SKM-1 treated with dmso at 0.1 percent for 144 hours (cell line): ENCODE results near the gene GAB2.

Experiments
- DNase-seq: peaks from one replicate; lab custom pipeline; 2025; ENCODE audit not compliant: unreplicated experiment; lab: John Stamatoyannopoulos, UW

Gene GAB2

GRCh38 chr11:78344676-78345075 lies 72.9 kb downstream of the GAB2 start:
- DNase-seq = no peak

DNA sequence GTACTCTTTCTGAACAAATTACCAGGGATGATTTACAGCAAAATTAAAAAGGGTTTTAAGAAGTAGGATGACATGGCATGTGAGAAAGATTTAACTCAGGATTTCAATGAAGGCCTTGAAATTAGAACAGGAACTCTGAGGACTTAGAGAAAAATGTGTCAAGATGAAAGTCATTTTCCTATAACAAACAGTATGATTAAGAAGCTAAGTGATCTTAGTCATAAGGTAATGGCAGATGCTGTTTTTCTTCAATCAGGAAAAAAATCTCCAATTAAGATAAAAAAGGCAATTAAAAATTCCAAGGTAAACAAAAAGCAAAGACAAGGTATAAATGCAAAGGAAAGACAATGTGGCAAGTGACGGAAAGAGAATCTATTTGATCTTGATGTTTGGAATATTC lies 73.5 kb downstream of the GAB2 start:
- no peak for DNase-seq

GRCh38 chr11:78343303-78343702 lies 74.3 kb downstream of the GAB2 start:
- DNase-seq = no peak

- DNase-seq = no peak
Measured at GRCh38 chr11:78341841-78342240, 75.8 kb downstream of the GAB2 start.

- no peak for DNase-seq
Measured at GRCh38 chr11:78340530-78340929, 77.1 kb downstream of the GAB2 start.

DNA sequence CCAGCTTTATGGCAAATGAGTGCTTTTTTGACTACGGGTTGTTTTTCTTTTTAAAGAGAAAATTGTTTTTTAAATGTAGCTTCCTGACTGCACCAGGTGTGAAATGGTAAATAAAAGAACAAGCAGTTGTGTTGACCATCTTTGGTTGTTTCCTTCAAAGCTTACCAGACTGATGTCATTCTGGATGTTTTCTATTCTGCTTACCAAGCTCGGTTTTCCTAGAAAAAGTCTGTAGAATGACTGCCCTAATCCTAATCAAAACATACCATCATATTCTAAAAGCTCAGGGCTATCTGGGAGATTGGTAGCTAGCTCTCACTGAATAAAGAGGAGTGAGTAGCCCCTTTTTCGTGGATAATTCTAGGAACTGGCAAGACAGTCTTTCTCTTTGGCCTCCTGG lies 77.7 kb downstream of the GAB2 start:
- no peak for DNase-seq

GRCh38 chr11:78339483-78339882 lies 78.1 kb downstream of the GAB2 start:
- DNase-seq = no peak

GRCh38 chr11:78338702-78339101 lies 78.9 kb downstream of the GAB2 start:
- DNase-seq = no peak

GRCh38 chr11:78338138-78338537 lies 79.5 kb downstream of the GAB2 start:
- DNase-seq = no peak

DNA sequence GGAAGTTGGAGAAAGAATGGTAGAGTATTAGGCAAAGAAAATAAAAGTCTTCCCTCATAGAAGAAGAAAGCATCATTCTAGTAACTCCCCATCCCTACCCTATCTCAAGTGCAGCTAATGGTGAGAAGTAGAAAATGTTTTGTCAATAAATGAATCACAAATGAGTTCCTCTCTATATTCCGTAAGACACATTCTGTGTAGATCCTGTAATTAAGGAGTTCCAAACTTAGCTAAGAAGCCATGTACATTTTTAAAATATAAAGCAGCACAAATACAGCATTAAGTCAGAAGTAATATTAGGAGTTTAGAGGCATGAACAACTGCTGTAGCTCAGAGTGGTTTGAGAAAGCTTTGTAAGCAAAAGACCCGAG lies 80.1 kb downstream of the GAB2 start:
- no peak for DNase-seq

DNA sequence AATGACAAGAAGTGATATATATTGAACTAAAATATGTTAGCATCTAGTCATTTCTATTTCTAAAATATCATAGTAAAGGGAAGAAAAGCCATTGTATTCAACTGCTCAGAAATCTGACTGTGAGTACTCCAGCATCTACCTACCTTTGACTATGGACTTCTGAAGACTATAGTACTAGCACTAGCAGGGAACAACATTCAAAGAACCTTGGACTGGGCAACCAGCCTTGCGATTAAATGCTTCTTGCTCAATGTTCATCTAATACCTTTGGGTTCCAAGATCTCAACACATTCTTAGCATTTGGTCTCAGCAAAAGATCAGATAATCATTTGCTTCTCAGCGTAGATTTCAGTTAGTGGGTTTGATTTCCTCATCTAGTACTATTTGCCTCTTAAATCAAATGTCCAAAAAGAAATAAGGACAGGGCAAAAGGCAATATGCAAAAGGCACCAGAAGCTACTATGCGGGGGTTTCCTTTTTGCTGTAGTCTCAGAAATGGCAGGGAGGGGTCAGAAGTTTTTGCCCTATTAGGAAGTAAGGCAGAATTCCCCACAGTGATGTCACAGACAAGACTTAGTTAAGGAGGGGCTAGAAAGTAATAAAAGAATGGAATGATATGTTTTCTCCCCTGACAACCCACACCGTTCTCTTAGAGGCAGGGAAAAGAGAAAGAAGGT lies 80.6 kb downstream of the GAB2 start:
- DNase-seq = no peak

DNA sequence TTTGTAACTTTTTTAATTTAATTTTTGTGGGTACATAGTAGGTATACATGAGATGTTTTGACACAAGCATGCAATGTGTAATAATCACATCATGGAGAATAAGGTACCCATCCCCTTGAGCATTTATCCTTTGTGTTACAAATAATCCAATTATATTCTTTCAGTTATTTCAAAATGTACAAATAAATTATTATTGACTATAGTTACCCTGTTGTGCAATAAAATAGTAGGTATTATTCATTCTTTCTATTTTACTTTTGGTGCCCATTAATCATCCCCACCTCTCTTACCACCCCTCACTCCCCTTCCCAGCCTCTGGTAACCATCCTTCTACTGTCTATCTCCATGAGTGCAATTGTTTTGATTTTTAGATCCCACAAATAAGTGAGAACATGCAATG lies 83.5 kb downstream of the GAB2 start:
- no peak for DNase-seq

GRCh38 chr11:78332872-78333271 lies 84.7 kb downstream of the GAB2 start:
- DNase-seq = no peak

- DNase-seq = no peak
Measured at GRCh38 chr11:78332174-78332866, 85.3 kb downstream of the GAB2 start.

- DNase-seq = no peak
Measured at GRCh38 chr11:78331711-78332110, 85.9 kb downstream of the GAB2 start.

GRCh38 chr11:78330361-78330760 lies 87.3 kb downstream of the GAB2 start:
- DNase-seq = no peak

DNA sequence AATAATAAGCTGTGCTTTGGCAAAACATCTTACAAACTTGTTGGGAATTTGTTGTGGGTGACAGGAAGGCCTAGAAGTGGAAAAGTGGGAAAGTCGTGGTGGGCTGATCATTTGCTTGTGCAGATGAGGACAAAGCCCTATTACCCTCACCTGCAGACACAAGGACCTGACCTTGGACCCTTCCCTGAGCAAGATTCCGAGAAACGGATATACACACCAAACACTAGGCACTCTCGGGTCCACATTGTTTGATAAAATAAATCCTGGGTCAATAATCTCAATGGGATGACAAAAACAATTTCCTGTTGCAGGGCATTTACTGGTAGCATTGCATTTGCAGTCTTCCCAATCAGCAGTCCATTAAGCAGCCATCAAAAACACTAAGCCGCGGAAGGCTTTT lies 89.7 kb downstream of the GAB2 start:
- DNase-seq = no peak

DNA sequence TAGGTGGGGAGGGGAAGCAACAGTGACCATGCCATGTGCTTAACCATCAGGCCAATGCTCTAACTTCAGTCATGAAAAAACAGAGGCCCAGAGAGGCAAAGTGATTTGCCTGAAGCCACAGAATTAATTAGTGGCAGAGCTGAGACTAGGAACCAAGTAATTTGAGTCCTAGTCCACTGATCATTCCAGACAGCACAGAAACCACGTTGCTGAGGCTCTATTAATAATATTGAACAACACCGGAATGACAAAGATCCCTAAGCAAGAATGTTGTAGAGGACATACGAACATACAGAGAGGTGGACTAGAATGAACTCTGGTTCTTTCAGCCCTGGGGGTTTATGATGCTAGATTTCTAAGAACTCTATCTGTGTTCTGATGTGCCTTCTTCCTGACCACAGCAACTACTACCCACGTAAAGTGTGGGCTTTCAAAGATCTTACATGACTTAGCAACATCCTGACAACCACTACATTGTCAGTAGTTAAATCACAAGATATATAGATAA lies 92.3 kb downstream of the GAB2 start:
- DNase-seq = no peak

GRCh38 chr11:78323363-78323762 lies 94.3 kb downstream of the GAB2 start:
- DNase-seq = no peak

- DNase-seq = no peak
Measured at GRCh38 chr11:78319453-78319955, 98.1 kb downstream of the GAB2 start.

DNA sequence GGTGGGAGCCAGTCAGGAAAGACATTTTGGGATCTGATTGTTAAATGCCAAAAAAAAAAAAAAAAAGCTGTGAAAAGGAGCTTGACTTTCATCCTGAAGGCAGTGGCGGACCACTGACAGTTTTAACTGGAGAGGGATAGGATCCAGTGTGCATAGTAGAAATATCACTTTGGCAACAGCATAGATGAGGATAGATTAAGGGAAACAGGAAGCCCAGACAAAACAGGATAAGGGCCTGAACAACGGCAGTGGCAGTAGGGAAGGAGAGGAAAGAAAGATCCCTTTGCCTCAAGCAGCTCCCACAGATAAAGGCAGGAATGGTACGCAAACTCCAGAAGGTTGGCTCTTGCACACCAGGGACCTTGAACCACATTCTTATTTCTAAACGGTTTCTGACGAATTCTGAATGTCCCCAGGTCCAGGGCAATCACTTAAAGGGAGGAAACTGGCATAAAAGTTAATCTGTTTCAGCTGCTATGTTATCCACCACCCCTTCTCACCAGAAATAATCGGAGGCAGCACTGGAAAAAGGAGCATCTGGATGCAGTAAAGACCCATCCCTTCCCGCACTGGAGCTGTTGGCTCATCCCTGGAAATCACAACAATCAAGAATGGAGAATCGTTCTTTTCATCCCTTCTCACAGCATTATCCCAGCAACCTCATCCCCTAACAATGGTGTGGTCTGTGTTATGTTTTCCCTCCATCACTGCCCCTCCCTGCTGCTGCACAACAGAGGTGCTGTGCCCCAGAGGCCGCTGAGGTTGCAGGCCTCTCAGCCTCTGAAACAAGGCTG lies 99.1 kb downstream of the GAB2 start:
- no peak for DNase-seq

- no peak for DNase-seq
Measured at GRCh38 chr11:78315724-78316123, 101.9 kb downstream of the GAB2 start.
